GM12801 (cell line): Measurements from ENCODE around the gene TPM2.

ENCODE experiments used
- TF ChIP-seq, protein P1 (sequence below): IDR thresholded peaks from one replicate; pipeline ENCODE4 v1.5.1; 2011; ENCODE audit warnings: control low read depth; ENCODE audit not compliant: insufficient read length; ENCODE audit errors: extremely low read depth

The TPM2 gene

DNA sequence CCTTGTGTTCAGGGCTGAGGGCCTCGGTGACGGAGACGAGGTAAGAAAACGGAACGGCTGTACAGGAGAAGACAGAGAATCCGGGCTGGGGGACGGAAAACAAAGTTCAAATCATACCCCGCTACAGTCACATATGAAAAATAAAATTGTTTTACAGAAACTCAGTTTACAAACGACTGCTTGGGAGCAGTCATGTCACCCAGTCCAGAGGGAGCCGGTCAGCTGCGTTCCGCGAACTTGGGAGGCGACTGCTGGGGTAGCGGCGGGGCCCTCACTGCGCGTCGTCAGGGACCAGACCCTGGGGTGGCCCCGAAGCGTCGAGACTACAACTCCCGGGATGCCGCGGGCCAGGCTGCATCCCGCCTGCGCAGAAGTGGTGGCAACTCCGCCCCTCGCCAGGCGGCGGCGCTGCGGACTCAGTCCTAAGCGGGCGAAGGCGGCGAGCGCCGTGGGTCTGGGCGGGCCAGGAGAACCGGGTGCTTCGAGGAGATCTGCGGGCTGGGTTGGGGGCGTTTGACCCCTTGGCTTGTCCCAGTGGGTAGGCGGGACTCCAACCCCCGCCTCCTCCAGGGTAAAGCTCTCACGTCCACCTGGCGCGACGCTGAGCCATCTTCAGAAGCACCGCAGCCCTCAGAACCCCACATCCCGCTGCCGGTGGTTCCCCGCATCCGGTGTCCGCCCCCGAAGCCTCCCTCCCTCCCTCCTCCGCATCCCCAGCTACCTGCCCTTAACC is 43.0 kb downstream of the TPM2 start:
- TF ChIP-seq, protein P1, sequence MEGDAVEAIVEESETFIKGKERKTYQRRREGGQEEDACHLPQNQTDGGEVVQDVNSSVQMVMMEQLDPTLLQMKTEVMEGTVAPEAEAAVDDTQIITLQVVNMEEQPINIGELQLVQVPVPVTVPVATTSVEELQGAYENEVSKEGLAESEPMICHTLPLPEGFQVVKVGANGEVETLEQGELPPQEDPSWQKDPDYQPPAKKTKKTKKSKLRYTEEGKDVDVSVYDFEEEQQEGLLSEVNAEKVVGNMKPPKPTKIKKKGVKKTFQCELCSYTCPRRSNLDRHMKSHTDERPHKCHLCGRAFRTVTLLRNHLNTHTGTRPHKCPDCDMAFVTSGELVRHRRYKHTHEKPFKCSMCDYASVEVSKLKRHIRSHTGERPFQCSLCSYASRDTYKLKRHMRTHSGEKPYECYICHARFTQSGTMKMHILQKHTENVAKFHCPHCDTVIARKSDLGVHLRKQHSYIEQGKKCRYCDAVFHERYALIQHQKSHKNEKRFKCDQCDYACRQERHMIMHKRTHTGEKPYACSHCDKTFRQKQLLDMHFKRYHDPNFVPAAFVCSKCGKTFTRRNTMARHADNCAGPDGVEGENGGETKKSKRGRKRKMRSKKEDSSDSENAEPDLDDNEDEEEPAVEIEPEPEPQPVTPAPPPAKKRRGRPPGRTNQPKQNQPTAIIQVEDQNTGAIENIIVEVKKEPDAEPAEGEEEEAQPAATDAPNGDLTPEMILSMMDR, result no peak

DNA sequence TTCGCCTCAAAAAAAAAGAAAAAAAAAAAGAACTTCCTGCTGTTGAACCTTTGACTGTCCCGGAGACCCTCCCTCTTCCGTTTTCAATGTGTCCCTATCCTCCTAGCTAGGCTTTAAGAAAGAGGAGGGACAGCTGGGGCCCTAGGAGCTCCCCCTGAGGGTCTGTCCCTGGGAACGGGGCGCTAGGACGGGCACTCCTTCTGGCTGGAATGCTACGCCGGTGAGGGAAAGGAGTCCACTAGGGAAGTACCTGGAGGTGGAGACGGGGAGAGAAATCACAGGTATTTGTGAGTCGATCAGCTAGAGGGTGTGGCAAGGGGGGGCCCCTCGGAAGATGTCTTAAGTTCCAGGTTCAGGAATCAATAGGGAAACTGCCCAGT is 43.6 kb downstream of the TPM2 start:
- TF ChIP-seq, protein P1, result no peak

DNA sequence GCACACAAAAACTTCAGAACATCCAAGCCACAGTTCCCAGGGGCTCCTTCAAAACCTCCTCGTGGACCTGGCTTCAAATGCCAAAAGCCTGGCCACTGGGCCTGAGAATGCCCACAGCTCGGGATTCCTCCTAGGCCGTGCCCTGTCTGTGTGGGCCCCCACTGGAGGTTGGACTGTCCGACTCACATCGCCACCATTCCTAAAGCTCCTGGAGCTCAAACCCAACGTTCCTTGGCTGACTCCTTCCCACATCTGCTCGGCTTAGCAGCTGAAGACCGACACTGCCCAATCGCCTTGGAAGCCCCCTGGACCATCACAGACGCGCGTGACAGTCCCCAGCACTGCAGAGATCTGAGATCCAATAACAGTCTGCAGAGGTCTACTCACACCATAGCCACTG is 46.7 kb downstream of the TPM2 start:
- TF ChIP-seq, protein P1, result no peak

DNA sequence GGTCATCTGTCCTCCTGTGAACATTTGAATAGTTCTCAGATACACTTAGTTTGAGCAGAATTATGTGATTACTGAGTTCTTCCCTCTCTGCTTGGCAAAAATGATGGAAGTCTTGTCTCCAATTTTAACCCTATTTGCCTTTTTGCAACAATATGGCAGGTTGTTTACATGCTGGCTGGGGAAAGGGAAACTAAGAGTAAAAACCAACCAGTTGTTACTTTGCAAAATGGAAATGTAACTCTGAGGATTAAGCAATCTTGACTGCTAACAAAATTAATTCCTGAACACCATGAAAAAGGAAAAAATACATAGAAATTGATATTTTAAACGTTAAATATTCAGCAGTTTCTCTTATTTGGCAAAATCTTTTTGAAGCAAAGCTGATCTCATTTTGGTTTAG is 50.1 kb downstream of the TPM2 start:
- TF ChIP-seq, protein P1, result no peak

DNA sequence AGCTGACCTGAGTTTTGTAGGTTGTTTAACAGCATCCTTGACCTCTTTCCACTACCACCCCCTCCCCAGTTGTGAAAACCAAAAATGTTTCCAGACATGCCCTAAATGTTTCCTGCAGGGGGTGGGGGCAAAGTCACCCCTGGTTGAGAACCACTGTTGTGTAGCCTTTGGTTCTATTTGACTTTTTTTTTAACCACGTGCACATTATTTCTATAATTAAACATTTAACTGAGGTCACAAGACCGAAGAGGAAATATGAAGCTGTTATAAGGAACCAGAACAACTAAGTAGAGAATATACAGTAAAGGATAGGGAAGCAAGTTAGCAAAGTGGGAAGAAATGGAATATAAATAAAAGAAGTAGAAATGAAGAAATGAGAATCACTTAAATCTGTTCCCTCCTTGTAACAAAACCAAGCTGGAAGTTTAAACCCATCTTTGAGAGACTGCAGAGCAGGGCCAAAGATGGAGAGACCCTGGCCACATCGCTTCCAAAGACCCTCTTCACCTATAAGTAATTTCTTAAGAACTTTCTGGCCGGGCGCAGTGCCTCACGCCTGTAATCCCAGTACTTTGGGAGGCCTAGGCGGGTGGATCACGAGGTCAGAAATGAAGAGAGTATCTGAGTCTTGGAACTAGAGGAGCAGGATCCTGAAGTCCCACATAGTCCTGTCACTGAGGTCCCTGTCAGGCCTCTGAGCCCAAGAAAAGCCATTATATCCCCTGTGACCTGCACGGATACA is 53.4 kb downstream of the TPM2 start:
- TF ChIP-seq, protein P1, result no peak

DNA sequence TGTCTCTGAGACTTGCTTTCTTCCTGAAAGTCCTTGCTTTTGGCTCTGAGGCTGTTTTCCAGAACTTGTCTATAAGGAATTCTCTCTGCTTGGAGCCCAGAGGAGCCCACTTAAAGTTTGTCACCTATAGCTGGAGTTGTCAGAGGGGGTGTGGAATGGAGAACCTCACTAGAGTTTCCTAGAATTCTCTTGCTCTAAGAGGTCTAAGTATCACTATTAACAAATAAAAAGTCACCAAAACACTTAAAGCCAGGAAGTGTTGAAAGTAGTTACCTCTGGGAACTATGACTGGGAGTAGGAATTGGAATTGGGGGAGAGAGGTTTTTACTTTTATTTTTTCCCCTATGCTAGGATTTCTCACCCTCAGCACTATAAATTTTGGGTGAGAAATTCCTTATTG is 54.0 kb downstream of the TPM2 start:
- TF ChIP-seq, protein P1, result no peak
